Muscle layer of colon (tissue), 2 donors: ENCODE results near the gene ANKZF1.
"Not testable (repeated sequence)": the region's sequence is repeated elsewhere in the genome, so short reads cannot be mapped to it uniquely, and the experiment has no call there.

Experiments used
- H3K27ac ChIP-seq: one replicate; pipeline ENCODE4 v1.7.0; 2013; ENCODE audit warnings: low read depth, mild to moderate bottlenecking, low read length, moderate library complexity
- H3K27me3 ChIP-seq, 2 donors: one replicate each; pipeline ENCODE4 v1.7.0; 2013; ENCODE audit warnings: low read length in 2 of 2, mild to moderate bottlenecking in 2 of 2; ENCODE audit not compliant: insufficient read depth in 2 of 2, control insufficient read depth in 1 of 2
- H3K36me3 ChIP-seq: one replicate; pipeline ENCODE4 v1.7.0; 2013; ENCODE audit warnings: mild to moderate bottlenecking, low read length; ENCODE audit not compliant: insufficient read depth
- H3K4me1 ChIP-seq: one replicate; pipeline ENCODE4 v1.7.0; 2013; ENCODE audit warnings: mild to moderate bottlenecking, low read length; ENCODE audit not compliant: insufficient read depth
- H3K4me3 ChIP-seq, 2 donors: one replicate each; pipeline ENCODE4 v1.7.0; 2013; ENCODE audit warnings: low read length in 2 of 2, low read depth in 1 of 2, mild to moderate bottlenecking in 1 of 2, moderate library complexity in 1 of 2
- H3K9ac ChIP-seq: one replicate; pipeline ENCODE4 v1.7.0; 2013; ENCODE audit warnings: low read length
- H3K9me3 ChIP-seq: one replicate; pipeline ENCODE4 v1.7.0; 2013; ENCODE audit warnings: mild to moderate bottlenecking, low read length
- donor health status: abdominal sarcoma.
- donor health status: Adenocarcinoma of cecum.

Gene ANKZF1

GRCh38 chr2:219252570-219252899 lies 22.9 kb downstream of the ANKZF1 start:
- peak overlapping the region; percentile 78 to 82 for H3K4me3 ChIP-seq
- no peaks in the 10 kb centered on the region for H3K27me3 ChIP-seq
- H3K36me3 ChIP-seq: peaks cover 19% of the 10 kb centered on the region
- peaks cover 43% of the 10 kb centered on the region for H3K4me1 ChIP-seq
- H3K9ac ChIP-seq: peak overlapping the region; percentile 34
- peak overlapping the region; percentile 75 for H3K27ac ChIP-seq
- no peaks in the 10 kb centered on the region for H3K9me3 ChIP-seq

GRCh38 chr2:219252900-219253752 lies 23.5 kb downstream of the ANKZF1 start, which contains the start of gene TUBA4B:
Gene TUBA4B, plus strand, starts transcription at chr2:219253243. Its CDS starts 165 bp downstream, at chr2:219253408.
- Histone ChIP-seq H3K36me3 (peaks cover 14% of the 10 kb centered on the region), H3K27me3 (no peaks in the 10 kb centered on the region), H3K27ac (peak within 1 kb of the TSS; percentile 75), H3K9me3 (no peaks in the 10 kb centered on the region), H3K9ac (peak within 1 kb of the TSS; percentile 57), H3K4me3 (peak within 1 kb of the TSS; percentile 78 to 82), H3K4me1 (peaks cover 43% of the 10 kb centered on the region)

GRCh38 chr2:219253753-219254589 lies 24.4 kb downstream of the ANKZF1 start, which contains the start of gene TUBA4A:
Gene TUBA4A, minus strand, starts transcription at chr2:219253918. Its CDS starts 60 bp downstream, at chr2:219253858.
- peaks cover 41% of the 10 kb centered on the region for H3K4me1 ChIP-seq
- no peaks in the 10 kb centered on the region for H3K9me3 ChIP-seq
- peak within 1 kb of the TSS; percentile 75 for H3K27ac ChIP-seq
- peaks cover 9% of the 10 kb centered on the region for H3K36me3 ChIP-seq
- H3K4me3 ChIP-seq: peak within 1 kb of the TSS; percentile 78 to 82
- no peaks in the 10 kb centered on the region for H3K27me3 ChIP-seq
- H3K9ac ChIP-seq: peak within 1 kb of the TSS; percentile 57

GRCh38 chr2:219254590-219255201 lies 25.1 kb downstream of the ANKZF1 start:
- peaks cover 34% of the 10 kb centered on the region for H3K4me1 ChIP-seq
- H3K9me3 ChIP-seq: no peaks in the 10 kb centered on the region
- peak overlapping the region; percentile 78 to 82 for H3K4me3 ChIP-seq
- no peaks in the 10 kb centered on the region for H3K27me3 ChIP-seq
- H3K27ac ChIP-seq: peak overlapping the region; percentile 70
- peak overlapping the region; percentile 57 for H3K9ac ChIP-seq
- peaks cover 9% of the 10 kb centered on the region for H3K36me3 ChIP-seq

- not testable (repeated sequence) for H3K36me3 ChIP-seq, H3K27me3 ChIP-seq, H3K9ac ChIP-seq, H3K9me3 ChIP-seq, H3K4me1 ChIP-seq, H3K27ac ChIP-seq, H3K4me3 ChIP-seq
Observed at GRCh38 chr2:219258942-219259341, 29.3 kb downstream of the ANKZF1 start.

GRCh38 chr2:219261024-219261855 lies 31.6 kb downstream of the ANKZF1 start:
- Histone ChIP-seq H3K36me3 (no peaks in the 10 kb centered on the region), H3K27me3 (no peaks in the 10 kb centered on the region), H3K9me3 (no peaks in the 10 kb centered on the region), H3K9ac (no peak overlapping the region), H3K4me1 (no peaks in the 10 kb centered on the region), H3K27ac (no peak overlapping the region), H3K4me3 (no peak overlapping the region)

- no peaks in the 10 kb centered on the region for H3K4me1 ChIP-seq
- no peaks in the 10 kb centered on the region for H3K27me3 ChIP-seq
- no peak overlapping the region for H3K4me3 ChIP-seq
- no peak overlapping the region for H3K27ac ChIP-seq
- H3K9ac ChIP-seq: no peak overlapping the region
- no peaks in the 10 kb centered on the region for H3K9me3 ChIP-seq
- H3K36me3 ChIP-seq: no peaks in the 10 kb centered on the region
Observed at GRCh38 chr2:219266232-219266631, 36.6 kb downstream of the ANKZF1 start.

- Histone ChIP-seq H3K9ac (no peak overlapping the region), H3K36me3 (no peaks in the 10 kb centered on the region), H3K4me1 (no peaks in the 10 kb centered on the region)
Observed at GRCh38 chr2:219266886-219267285, 37.3 kb downstream of the ANKZF1 start.

GRCh38 chr2:219268294-219268693 lies 38.7 kb downstream of the ANKZF1 start:
- Histone ChIP-seq H3K27ac (no peak overlapping the region), H3K9ac (no peak overlapping the region), H3K36me3 (no peaks in the 10 kb centered on the region), H3K4me1 (no peaks in the 10 kb centered on the region), H3K4me3 (no peak overlapping the region), H3K27me3 (no peaks in the 10 kb centered on the region), H3K9me3 (no peaks in the 10 kb centered on the region)

More at GRCh38 chr2:219266886-219267285, 37.3 kb downstream of the ANKZF1 start:
- Histone ChIP-seq H3K27ac (no peak overlapping the region), H3K27me3 (no peaks in the 10 kb centered on the region), H3K9me3 (no peaks in the 10 kb centered on the region), H3K4me3 (no peak overlapping the region)

GRCh38 chr2:219269362-219270054 lies 39.9 kb downstream of the ANKZF1 start:
- Histone ChIP-seq H3K4me1 (no peaks in the 10 kb centered on the region), H3K36me3 (no peaks in the 10 kb centered on the region), H3K9me3 (no peaks in the 10 kb centered on the region), H3K27ac (no peak overlapping the region), H3K9ac (no peak overlapping the region), H3K27me3 (no peaks in the 10 kb centered on the region), H3K4me3 (no peak overlapping the region)
